Activated CD4-positive, alpha-beta memory T cell treated with anti-CD3 and anti-CD28 coated beads for 36 hours (primary cell): ENCODE measurements around the gene LEFTY2. TPM values are rescaled to one million over a fixed set of nuclear protein-coding genes. Genes with fewer than 3 reads are reported as not detected.
"Not testable (repeated sequence)": the region's sequence is repeated elsewhere in the genome, so short reads cannot be mapped to it uniquely, and the experiment has no call there.

Experiments used
- CTCF ChIA-PET: fragments of 350-600 bp; sonication (Branson Sonifier 250); formaldehyde crosslinking; loops from one replicate; lab custom pipeline; 2021; ENCODE audit warnings: antibody characterized with exemption, inconsistent platforms; lab: Charles Lee
- POLR2A ChIA-PET: fragments of 350-600 bp; sonication (Branson Sonifier 250); formaldehyde crosslinking; loops from one replicate; lab custom pipeline; 2021; ENCODE audit warnings: antibody characterized with exemption; lab: Charles Lee
- DNase-seq: peaks from one replicate; pipeline ENCODE4 v3.0.0-alpha.2; 2020
- H3K27ac Mint-ChIP-seq: one replicate; pipeline ENCODE4 v1.8.0; 2021; ENCODE audit warnings: mixed read lengths
- H3K27me3 Mint-ChIP-seq: one replicate; pipeline ENCODE4 v1.8.0; 2021; ENCODE audit warnings: mixed read lengths
- H3K36me3 Mint-ChIP-seq: one replicate; pipeline ENCODE4 v1.8.0; 2021; ENCODE audit warnings: mixed read lengths
- H3K4me1 Mint-ChIP-seq: one replicate; pipeline ENCODE4 v1.8.0; 2021; ENCODE audit warnings: low read depth, mixed read lengths
- H3K4me3 Mint-ChIP-seq: one replicate; pipeline ENCODE4 v1.8.0; 2021; ENCODE audit warnings: mild to moderate bottlenecking, mixed read lengths
- H3K9me3 Mint-ChIP-seq: one replicate; pipeline ENCODE4 v1.8.0; 2021; ENCODE audit warnings: mixed read lengths
- intact Hi-C: fragments of 100-400 bp; cut with micrococcal nuclease; formaldehyde crosslinking; loops from one replicate; pipeline ENCODE4 v1.15.1; 2023
- total RNA-seq, 2 experiments: library from RNA; stranded (reverse); gene quantifications; one replicate each; pipeline ENCODE4 v1.2.3, GENCODE V29; 2021

Gene LEFTY2
- total RNA-seq, 2 experiments from 2014 or later: not detected

DNA sequence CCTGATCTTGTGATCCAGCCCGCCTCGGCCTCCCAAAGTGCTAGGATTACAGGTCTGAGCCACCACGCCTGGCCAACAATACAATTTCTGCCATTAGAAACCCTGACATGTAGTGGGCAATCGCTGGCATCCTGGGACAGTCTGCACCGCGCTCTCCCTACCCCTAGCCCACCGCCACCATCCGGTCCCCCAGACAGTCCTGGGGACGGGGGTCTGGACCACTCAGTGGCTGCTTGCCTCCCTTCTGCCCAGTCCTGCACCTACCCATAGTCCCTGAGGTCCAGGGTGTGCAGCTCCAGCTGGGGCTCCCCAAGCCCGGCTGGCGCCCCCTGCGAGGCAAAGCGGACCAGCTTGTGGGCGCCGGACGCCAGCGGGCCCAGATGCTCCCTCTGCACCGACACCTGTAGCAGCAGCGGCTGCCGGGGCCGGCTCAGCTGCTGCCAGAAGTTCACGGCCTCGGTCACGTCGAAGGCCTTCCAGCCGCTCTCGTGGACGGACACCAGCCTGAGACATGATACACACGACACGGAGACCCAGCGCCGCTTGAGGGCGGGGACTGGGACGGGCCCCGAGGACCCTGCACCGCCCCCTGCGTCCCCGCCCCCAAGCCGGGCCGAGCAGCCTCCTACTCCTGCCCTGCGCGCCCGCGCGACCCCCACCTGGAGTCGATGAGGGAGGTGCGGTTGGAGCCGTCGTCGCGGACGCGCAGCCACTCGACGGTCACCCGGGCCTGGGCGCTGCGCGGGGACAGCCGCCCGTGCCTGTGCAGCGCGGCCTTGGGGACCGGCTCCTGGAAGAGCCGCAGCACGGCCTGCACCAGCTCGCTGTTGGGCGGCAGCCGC lies 1.7 kb downstream of the LEFTY2 start:
- H3K27me3 Mint-ChIP-seq, DNase-seq, H3K36me3 Mint-ChIP-seq, CTCF ChIA-PET, intact Hi-C loops, H3K4me1 Mint-ChIP-seq, H3K27ac Mint-ChIP-seq, H3K4me3 Mint-ChIP-seq, POLR2A ChIA-PET, H3K9me3 Mint-ChIP-seq: not testable (repeated sequence)

- POLR2A ChIA-PET: no interaction called here
- Mint-ChIP-seq H3K4me3 (no peak overlapping the region), H3K27me3 (peaks cover 3% of the 10 kb centered on the region), H3K4me1 (no peaks in the 10 kb centered on the region), H3K9me3 (no peaks in the 10 kb centered on the region), H3K36me3 (no peaks in the 10 kb centered on the region), H3K27ac (no peak overlapping the region)
- CTCF ChIA-PET: interaction anchor here (0.6 to 1.2 kb wide), 2 partner anchors 26 to 389 kb away, joined by 3 to 6 read pairs; no protein-coding TSS in a partner anchor
- DNase-seq: no peak
- intact Hi-C loops: no loop called here
Observed at GRCh38 chr1:225937048-225937968, 3.7 kb downstream of the LEFTY2 start.

GRCh38 chr1:225936523-225936922 lies 4.5 kb downstream of the LEFTY2 start:
- CTCF ChIA-PET: no interaction called here
- Mint-ChIP-seq H3K27ac (no peak overlapping the region), H3K4me3 (no peak overlapping the region), H3K9me3 (no peaks in the 10 kb centered on the region), H3K27me3 (peaks cover 3% of the 10 kb centered on the region), H3K36me3 (no peaks in the 10 kb centered on the region), H3K4me1 (no peaks in the 10 kb centered on the region)
- POLR2A ChIA-PET: no interaction called here
- intact Hi-C loops: no loop called here
- DNase-seq: no peak

- H3K27me3 Mint-ChIP-seq, H3K4me3 Mint-ChIP-seq, H3K4me1 Mint-ChIP-seq, H3K9me3 Mint-ChIP-seq, DNase-seq, POLR2A ChIA-PET, H3K27ac Mint-ChIP-seq, intact Hi-C loops, H3K36me3 Mint-ChIP-seq, CTCF ChIA-PET: not testable (repeated sequence)
Observed at GRCh38 chr1:225936086-225936485, 4.9 kb downstream of the LEFTY2 start.

- CTCF ChIA-PET: interaction anchor here (1.1 kb wide), 1 partner anchor 8 kb away, joined by 4 read pairs; no protein-coding TSS in a partner anchor
- Mint-ChIP-seq H3K9me3 (no peaks in the 10 kb centered on the region), H3K4me1 (no peaks in the 10 kb centered on the region), H3K27me3 (no peaks in the 10 kb centered on the region), H3K27ac (no peak overlapping the region), H3K36me3 (no peaks in the 10 kb centered on the region), H3K4me3 (no peak overlapping the region)
- intact Hi-C loops: no loop called here
- no peak for DNase-seq
- POLR2A ChIA-PET: no interaction called here
Observed at GRCh38 chr1:225934711-225935110, 6.3 kb downstream of the LEFTY2 start.

- H3K36me3 Mint-ChIP-seq: no peaks in the 10 kb centered on the region
- intact Hi-C loops: no loop called here
- POLR2A ChIA-PET: no interaction called here
Observed at GRCh38 chr1:225933072-225933471, 7.9 kb downstream of the LEFTY2 start.

GRCh38 chr1:225931270-225932136 lies 9.5 kb downstream of the LEFTY2 start:
- H3K9me3 Mint-ChIP-seq: no peaks in the 10 kb centered on the region
- no peak overlapping the region for H3K27ac Mint-ChIP-seq
- H3K4me1 Mint-ChIP-seq: peaks cover 5% of the 10 kb centered on the region
- intact Hi-C loops: no loop called here
- DNase-seq: no peak
- H3K4me3 Mint-ChIP-seq: no peak overlapping the region
- ChIA-PET POLR2A (interaction anchor here (1.3 kb wide), 1 partner anchor 49 kb away, joined by 4 read pairs; the partner anchor contains the start of gene TMEM63A), CTCF (interaction anchor here (0.8 to 3.0 kb wide), 4 partner anchors 21 to 44 kb away, joined by 3 to 14 read pairs (median 4); no protein-coding TSS in a partner anchor)
- H3K27me3 Mint-ChIP-seq: no peaks in the 10 kb centered on the region
- no peaks in the 10 kb centered on the region for H3K36me3 Mint-ChIP-seq

More at GRCh38 chr1:225933072-225933471, 7.9 kb downstream of the LEFTY2 start:
- no peak overlapping the region for H3K4me3 Mint-ChIP-seq
- peaks cover 5% of the 10 kb centered on the region for H3K4me1 Mint-ChIP-seq
- CTCF ChIA-PET: interaction anchor here (1.0 to 3.0 kb wide), 3 partner anchors 21 to 42 kb away, joined by 3 to 14 read pairs (median 4); no protein-coding TSS in a partner anchor
- no peaks in the 10 kb centered on the region for H3K9me3 Mint-ChIP-seq
- H3K27ac Mint-ChIP-seq: no peak overlapping the region
- DNase-seq: no peak
- no peaks in the 10 kb centered on the region for H3K27me3 Mint-ChIP-seq

DNA sequence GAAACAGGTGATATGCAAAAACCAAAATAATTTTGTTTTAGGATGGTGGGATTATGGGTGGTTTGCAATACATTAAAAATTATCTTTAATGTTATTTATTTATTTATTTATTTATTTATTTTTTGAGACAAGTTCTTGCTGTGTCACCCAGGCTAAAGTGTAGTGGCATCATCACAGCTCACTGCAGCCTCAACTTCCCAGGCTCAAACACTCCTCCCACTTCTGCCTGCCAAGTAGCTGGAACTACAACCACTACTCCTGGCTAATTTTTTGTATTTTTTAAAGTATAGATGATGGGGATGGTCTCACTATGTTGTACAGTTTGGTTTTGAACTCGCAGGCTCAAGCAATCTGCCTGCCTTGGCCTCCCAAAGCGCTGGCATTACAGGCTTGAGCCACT lies 10.5 kb downstream of the LEFTY2 start:
- H3K27me3 Mint-ChIP-seq: no peaks in the 10 kb centered on the region
- POLR2A ChIA-PET: interaction anchor here (1.3 kb wide), 1 partner anchor 48 kb away, joined by 4 read pairs; the partner anchor contains the start of gene TMEM63A
- H3K4me1 Mint-ChIP-seq: peaks cover 5% of the 10 kb centered on the region

DNA sequence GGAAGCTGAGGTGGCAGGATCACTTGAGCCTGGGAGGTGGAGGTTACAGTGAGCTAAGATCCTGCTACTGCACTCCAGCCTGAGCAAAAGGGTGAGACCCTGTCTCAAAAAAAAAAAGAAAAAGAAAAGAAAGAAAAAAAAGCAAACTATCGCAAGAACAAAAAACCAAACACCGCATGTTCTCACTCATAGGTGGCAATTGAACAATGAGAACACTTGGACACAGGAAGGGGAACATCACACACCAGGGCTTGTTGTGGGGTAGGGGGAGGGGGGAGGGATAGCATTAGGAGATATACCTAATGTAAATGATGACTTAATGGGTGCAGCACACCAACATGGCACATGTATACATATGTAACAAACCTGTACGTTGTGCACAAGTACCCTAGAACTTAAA lies 11.6 kb downstream of the LEFTY2 start:
- CTCF ChIA-PET: interaction anchor here (0.8 kb wide), 1 partner anchor 46 kb away, joined by 3 read pairs; no protein-coding TSS in a partner anchor
- H3K27me3 Mint-ChIP-seq, H3K4me3 Mint-ChIP-seq, H3K4me1 Mint-ChIP-seq, H3K9me3 Mint-ChIP-seq, DNase-seq, H3K36me3 Mint-ChIP-seq: not testable (repeated sequence)
- peak overlapping the region; percentile 76 for H3K27ac Mint-ChIP-seq
- intact Hi-C loops: loop anchor here (10.0 kb wide), 1 partner anchor 135 kb away; the partner anchor contains the start of gene H3-3A
- POLR2A ChIA-PET: interaction anchor here (0.7 kb wide), 1 partner anchor 47 kb away, joined by 4 read pairs; the partner anchor contains the start of gene TMEM63A

More for the DNA sequence above, 10.5 kb downstream of the LEFTY2 start:
- Mint-ChIP-seq H3K27ac (no peak overlapping the region), H3K36me3 (no peaks in the 10 kb centered on the region), H3K9me3 (no peaks in the 10 kb centered on the region), H3K4me3 (no peak overlapping the region)
- intact Hi-C loops: no loop called here
- CTCF ChIA-PET: interaction anchor here (0.8 to 3.0 kb wide), 2 partner anchors 20 to 45 kb away, joined by 3 to 14 read pairs; no protein-coding TSS in a partner anchor
- DNase-seq: no peak

DNA sequence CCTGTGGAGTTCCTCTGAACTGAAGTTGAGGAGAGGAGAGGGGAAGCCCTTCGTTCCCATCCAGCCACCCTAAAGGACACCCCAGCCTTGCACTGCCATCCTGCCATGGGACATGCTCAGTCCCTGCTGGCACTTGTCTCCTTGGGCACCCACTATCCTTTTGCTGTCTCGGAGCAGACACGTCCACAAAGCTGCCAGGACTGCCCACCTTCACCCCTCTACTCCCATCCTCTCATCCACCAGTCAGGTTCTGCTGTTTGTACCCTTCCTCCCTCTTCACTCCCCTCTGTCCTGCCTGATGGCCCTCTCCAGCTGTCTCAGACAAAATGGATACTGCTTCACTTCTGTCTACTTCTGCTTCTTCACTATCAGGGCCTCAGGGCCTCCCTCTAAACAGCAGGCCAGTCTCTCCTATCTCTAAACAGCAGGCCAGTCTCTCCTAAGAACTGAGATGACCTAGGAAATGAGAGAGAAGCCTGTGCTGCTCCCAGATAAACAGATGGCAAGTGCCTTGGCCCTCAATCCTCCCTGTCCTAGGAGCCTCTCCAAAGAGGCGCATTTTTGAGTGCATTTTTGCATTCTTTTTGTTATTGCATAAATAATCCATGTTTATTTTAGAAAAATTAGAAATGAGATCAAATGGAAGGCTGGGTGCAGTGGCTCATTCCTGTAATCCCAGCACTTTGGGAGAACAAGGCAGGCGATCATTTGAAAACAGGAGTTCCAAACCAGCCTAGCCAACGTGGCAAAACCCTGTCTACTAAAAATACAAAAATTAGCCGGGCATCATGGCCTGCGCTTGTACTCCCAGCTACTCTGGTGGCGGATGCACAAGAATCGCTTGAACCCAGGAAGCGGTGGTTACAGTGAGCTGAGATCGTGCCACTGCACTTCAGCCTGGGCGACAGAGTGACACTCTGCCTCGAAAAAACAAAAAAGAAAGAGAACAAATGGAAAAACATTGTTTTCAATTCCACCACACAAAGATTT lies 12.5 kb downstream of the LEFTY2 start:
- intact Hi-C loops: loop anchor here (10.0 kb wide), 1 partner anchor 136 kb away; the partner anchor contains the start of gene H3-3A
- CTCF ChIA-PET: interaction anchor here (0.8 kb wide), 1 partner anchor 47 kb away, joined by 3 read pairs; no protein-coding TSS in a partner anchor
- peak overlapping the region; percentile 76 for H3K27ac Mint-ChIP-seq

More for the DNA sequence above, 12.5 kb downstream of the LEFTY2 start:
- POLR2A ChIA-PET: interaction anchor here (0.7 kb wide), 1 partner anchor 18 kb away, joined by 3 read pairs; no protein-coding TSS in a partner anchor
- H3K36me3 Mint-ChIP-seq: peaks cover 1% of the 10 kb centered on the region
- H3K4me1 Mint-ChIP-seq: peaks cover 7% of the 10 kb centered on the region
- no peaks in the 10 kb centered on the region for H3K27me3 Mint-ChIP-seq
- DNase-seq: no peak
- H3K4me3 Mint-ChIP-seq: no peak overlapping the region
- H3K9me3 Mint-ChIP-seq: no peaks in the 10 kb centered on the region
